ENCODE results near the gene DAB2IP.
A peak's percentile ranks its signal among the peaks of the same experiment; 100 is the strongest.
"Not testable (repeated sequence)": the region's sequence is repeated elsewhere in the genome, so short reads cannot be mapped to it uniquely, and the experiment has no call there.

The DAB2IP gene

GRCh38 chr9:121786543-121786948 is 135.1 kb downstream of the DAB2IP start:
- Histone ChIP-seq H3K27ac (ENCODE audit: insufficient read depth in 1 of 2, low read depth in 1 of 2, low read length in 2 of 2, poor library complexity in 1 of 2, severe bottlenecking in 2 of 2) (no peak overlapping the region), H3K4me1 (ENCODE audit: control extremely low read depth in 1 of 4, control insufficient read depth in 4 of 4, insufficient read depth in 4 of 4, low read length in 3 of 4) (peaks cover 0 to 15% (median 4%) of the 10 kb centered on the region in 4 experiments), H3K4me3 (ENCODE audit: control insufficient read depth in 1 of 7, extremely low read depth in 1 of 7, insufficient read depth in 4 of 7, low read depth in 2 of 7, low read length in 6 of 7) (no peak overlapping the region), H3K27me3 (replicated peaks in 2 of 5; ENCODE audit: control insufficient read depth in 4 of 5, insufficient read depth in 5 of 5, low read length in 4 of 5) (no peaks in the 10 kb centered on the region), H3K36me3 (ENCODE audit: control insufficient read depth in 4 of 4, insufficient read depth in 4 of 4, low read length in 3 of 4) (no peaks in the 10 kb centered on the region), H3K9me3 (ENCODE audit: control extremely low read depth in 1 of 5, control insufficient read depth in 4 of 5, insufficient read depth in 2 of 5, low read depth in 1 of 5, low read length in 4 of 5) (no peaks in the 10 kb centered on the region)
- WGBS (ENCODE audit: insufficient coverage) = 96% methylated on average over 5 of the region's 5 CpGs
- ChIA-PET CTCF (no interaction called here), POLR2A (no interaction called here)
- DNase-seq = no peak

- Histone ChIP-seq H3K4me1 (ENCODE audit: control extremely low read depth in 1 of 4, control insufficient read depth in 4 of 4, insufficient read depth in 4 of 4, low read length in 3 of 4) (peaks cover 0 to 15% (median 4%) of the 10 kb centered on the region in 4 experiments), H3K36me3 (ENCODE audit: control insufficient read depth in 4 of 4, insufficient read depth in 4 of 4, low read length in 3 of 4) (no peaks in the 10 kb centered on the region), H3K9me3 (ENCODE audit: control extremely low read depth in 1 of 5, control insufficient read depth in 4 of 5, insufficient read depth in 2 of 5, low read depth in 1 of 5, low read length in 4 of 5) (no peaks in the 10 kb centered on the region), H3K27me3 (replicated peaks in 2 of 5; ENCODE audit: control insufficient read depth in 4 of 5, insufficient read depth in 5 of 5, low read length in 4 of 5) (no peaks in the 10 kb centered on the region), H3K27ac (ENCODE audit: insufficient read depth in 1 of 2, low read depth in 1 of 2, low read length in 2 of 2, poor library complexity in 1 of 2, severe bottlenecking in 2 of 2) (no peak overlapping the region), H3K4me3 (ENCODE audit: control insufficient read depth in 1 of 7, extremely low read depth in 1 of 7, insufficient read depth in 4 of 7, low read depth in 2 of 7, low read length in 6 of 7) (no peak overlapping the region)
- DNase-seq = no peak
- POLR2A ChIA-PET = no interaction called here
- 96% methylated on average over 7 of the region's 8 CpGs for WGBS (ENCODE audit: insufficient coverage)
- CTCF ChIA-PET = no interaction called here
Observed at GRCh38 chr9:121786998-121787422, 135.6 kb downstream of the DAB2IP start.

- no peaks in the 10 kb centered on the region for H3K9me3 ChIP-seq (ENCODE audit: control extremely low read depth in 1 of 5, control insufficient read depth in 4 of 5, insufficient read depth in 2 of 5, low read depth in 1 of 5, low read length in 4 of 5)
- no peak overlapping the region for H3K4me3 ChIP-seq (ENCODE audit: control insufficient read depth in 1 of 7, extremely low read depth in 1 of 7, insufficient read depth in 4 of 7, low read depth in 2 of 7, low read length in 6 of 7)
- DNase-seq = peak in 1 of 3 donors; percentile 28
- no peak overlapping the region for H3K27ac ChIP-seq (ENCODE audit: insufficient read depth in 1 of 2, low read depth in 1 of 2, low read length in 2 of 2, poor library complexity in 1 of 2, severe bottlenecking in 2 of 2)
- ChIA-PET POLR2A (no interaction called here), CTCF (no interaction called here)
- H3K36me3 ChIP-seq (ENCODE audit: control insufficient read depth in 4 of 4, insufficient read depth in 4 of 4, low read length in 3 of 4) = no peaks in the 10 kb centered on the region
- no peaks in the 10 kb centered on the region for H3K27me3 ChIP-seq (replicated peaks in 2 of 5; ENCODE audit: control insufficient read depth in 4 of 5, insufficient read depth in 5 of 5, low read length in 4 of 5)
- WGBS (ENCODE audit: insufficient coverage) = 93% methylated on average over 13 of the region's 15 CpGs
- H3K4me1 ChIP-seq (ENCODE audit: control extremely low read depth in 1 of 4, control insufficient read depth in 4 of 4, insufficient read depth in 4 of 4, low read length in 3 of 4) = peaks cover 0 to 12% (median 4%) of the 10 kb centered on the region in 4 experiments
Observed at GRCh38 chr9:121788686-121789366, 137.4 kb downstream of the DAB2IP start.

- ChIA-PET CTCF (no interaction called here), POLR2A (no interaction called here)
- Histone ChIP-seq H3K4me3 (ENCODE audit: control insufficient read depth in 1 of 7, extremely low read depth in 1 of 7, insufficient read depth in 4 of 7, low read depth in 2 of 7, low read length in 6 of 7) (no peak overlapping the region), H3K4me1 (ENCODE audit: control extremely low read depth in 1 of 4, control insufficient read depth in 4 of 4, insufficient read depth in 4 of 4, low read length in 3 of 4) (no peaks in the 10 kb centered on the region), H3K27ac (ENCODE audit: insufficient read depth in 1 of 2, low read depth in 1 of 2, low read length in 2 of 2, poor library complexity in 1 of 2, severe bottlenecking in 2 of 2) (no peak overlapping the region), H3K27me3 (replicated peaks in 2 of 5; ENCODE audit: control insufficient read depth in 4 of 5, insufficient read depth in 5 of 5, low read length in 4 of 5) (no peaks in the 10 kb centered on the region), H3K9me3 (ENCODE audit: control extremely low read depth in 1 of 5, control insufficient read depth in 4 of 5, insufficient read depth in 2 of 5, low read depth in 1 of 5, low read length in 4 of 5) (no peaks in the 10 kb centered on the region), H3K36me3 (ENCODE audit: control insufficient read depth in 4 of 4, insufficient read depth in 4 of 4, low read length in 3 of 4) (no peaks in the 10 kb centered on the region)
- DNase-seq = no peak
- 84% methylated on average over 4 of the region's 14 CpGs for WGBS (ENCODE audit: insufficient coverage)
Observed at GRCh38 chr9:121790841-121791240, 139.4 kb downstream of the DAB2IP start.

- H3K9me3 ChIP-seq (ENCODE audit: control extremely low read depth in 1 of 5, control insufficient read depth in 4 of 5, insufficient read depth in 2 of 5, low read depth in 1 of 5, low read length in 4 of 5); H3K27me3 ChIP-seq (replicated peaks in 2 of 5; ENCODE audit: control insufficient read depth in 4 of 5, insufficient read depth in 5 of 5, low read length in 4 of 5); H3K4me3 ChIP-seq (ENCODE audit: control insufficient read depth in 1 of 7, extremely low read depth in 1 of 7, insufficient read depth in 4 of 7, low read depth in 2 of 7, low read length in 6 of 7); H3K27ac ChIP-seq (ENCODE audit: insufficient read depth in 1 of 2, low read depth in 1 of 2, low read length in 2 of 2, poor library complexity in 1 of 2, severe bottlenecking in 2 of 2); H3K4me1 ChIP-seq (ENCODE audit: control extremely low read depth in 1 of 4, control insufficient read depth in 4 of 4, insufficient read depth in 4 of 4, low read length in 3 of 4); H3K36me3 ChIP-seq (ENCODE audit: control insufficient read depth in 4 of 4, insufficient read depth in 4 of 4, low read length in 3 of 4); DNase-seq; CTCF ChIA-PET; POLR2A ChIA-PET: not testable (repeated sequence)
- 98% methylated on average over 8 of the region's 10 CpGs for WGBS (ENCODE audit: insufficient coverage)
Observed at GRCh38 chr9:121792476-121792875, 141.0 kb downstream of the DAB2IP start.

- H3K27ac ChIP-seq (ENCODE audit: insufficient read depth in 1 of 2, low read depth in 1 of 2, low read length in 2 of 2, poor library complexity in 1 of 2, severe bottlenecking in 2 of 2); DNase-seq; CTCF ChIA-PET; H3K4me1 ChIP-seq (ENCODE audit: control extremely low read depth in 1 of 4, control insufficient read depth in 4 of 4, insufficient read depth in 4 of 4, low read length in 3 of 4); H3K36me3 ChIP-seq (ENCODE audit: control insufficient read depth in 4 of 4, insufficient read depth in 4 of 4, low read length in 3 of 4); POLR2A ChIA-PET; H3K4me3 ChIP-seq (ENCODE audit: control insufficient read depth in 1 of 7, extremely low read depth in 1 of 7, insufficient read depth in 4 of 7, low read depth in 2 of 7, low read length in 6 of 7); H3K27me3 ChIP-seq (replicated peaks in 2 of 5; ENCODE audit: control insufficient read depth in 4 of 5, insufficient read depth in 5 of 5, low read length in 4 of 5); H3K9me3 ChIP-seq (ENCODE audit: control extremely low read depth in 1 of 5, control insufficient read depth in 4 of 5, insufficient read depth in 2 of 5, low read depth in 1 of 5, low read length in 4 of 5): not testable (repeated sequence)
- WGBS (ENCODE audit: insufficient coverage) = 81% methylated on average over 4 of the region's 6 CpGs
Observed at GRCh38 chr9:121794334-121794733, 142.9 kb downstream of the DAB2IP start.

- POLR2A ChIA-PET = no interaction called here
- Histone ChIP-seq H3K27ac (ENCODE audit: insufficient read depth in 1 of 2, low read depth in 1 of 2, low read length in 2 of 2, poor library complexity in 1 of 2, severe bottlenecking in 2 of 2) (no peak overlapping the region), H3K27me3 (replicated peaks in 2 of 5; ENCODE audit: control insufficient read depth in 4 of 5, insufficient read depth in 5 of 5, low read length in 4 of 5) (peaks cover 0 to 1% (median 0%) of the 10 kb centered on the region in 5 experiments), H3K4me1 (ENCODE audit: control extremely low read depth in 1 of 4, control insufficient read depth in 4 of 4, insufficient read depth in 4 of 4, low read length in 3 of 4) (no peaks in the 10 kb centered on the region), H3K9me3 (ENCODE audit: control extremely low read depth in 1 of 5, control insufficient read depth in 4 of 5, insufficient read depth in 2 of 5, low read depth in 1 of 5, low read length in 4 of 5) (no peaks in the 10 kb centered on the region), H3K4me3 (ENCODE audit: control insufficient read depth in 1 of 7, extremely low read depth in 1 of 7, insufficient read depth in 4 of 7, low read depth in 2 of 7, low read length in 6 of 7) (no peak overlapping the region), H3K36me3 (ENCODE audit: control insufficient read depth in 4 of 4, insufficient read depth in 4 of 4, low read length in 3 of 4) (no peaks in the 10 kb centered on the region)
- 100% methylated on average over 1 of the region's 2 CpGs for WGBS (ENCODE audit: insufficient coverage)
- CTCF ChIA-PET = no interaction called here
- no peak for DNase-seq
Observed at GRCh38 chr9:121797081-121797480, 145.6 kb downstream of the DAB2IP start.
